GM23338 (cell line): Measurements from ENCODE around the gene PGPEP1. TPM values are rescaled to one million over a fixed set of nuclear protein-coding genes. Genes with fewer than 3 reads are reported as not detected.

ENCODE experiments used
- ATAC-seq: fragments of 200-7000 bp; cut with Tn5 transposase; 3 replicates; pipeline ENCODE4 v1.9.1; 2020
- DNase-seq: peaks from one replicate; pipeline ENCODE4 v3.0.0-alpha.2; 2015; ENCODE audit warnings: low spot score
- H2AFZ ChIP-seq: fragments of 200-600 bp; sonication (generic); 2 replicates; pipeline ENCODE4 v1.8.0; 2016; ENCODE audit warnings: antibody characterized with exemption, mild to moderate bottlenecking, moderate library complexity
- H3F3A ChIP-seq: fragments of 200-600 bp; sonication (generic); replicated peaks from 2 replicates; pipeline ENCODE4 v1.8.0; 2017; ENCODE audit warnings: antibody characterized with exemption, mixed run types, low read depth
- H3K27ac ChIP-seq: fragments of 200-600 bp; sonication (generic); 2 replicates; pipeline ENCODE4 v1.6.1; 2016; ENCODE audit warnings: low read depth
- H3K27me3 ChIP-seq: fragments of 200-600 bp; sonication (generic); 2 replicates; pipeline ENCODE4 v1.8.0; 2016; ENCODE audit warnings: mild to moderate bottlenecking, mixed run types, moderate library complexity; ENCODE audit not compliant: insufficient read depth
- H3K36me3 ChIP-seq: fragments of 200-600 bp; sonication (generic); 2 replicates; pipeline ENCODE4 v1.8.0; 2016; ENCODE audit warnings: mild to moderate bottlenecking; ENCODE audit not compliant: insufficient read depth
- H3K4me1 ChIP-seq: fragments of 200-600 bp; sonication (generic); 2 replicates; pipeline ENCODE4 v1.8.0; 2016; ENCODE audit warnings: mild to moderate bottlenecking, moderate library complexity; ENCODE audit not compliant: insufficient read depth
- H3K4me2 ChIP-seq: fragments of 200-600 bp; sonication (generic); 2 replicates; pipeline ENCODE4 v1.7.1; 2017; ENCODE audit warnings: mixed run types
- H3K4me3 ChIP-seq: fragments of 200-600 bp; sonication (generic); 2 replicates; pipeline ENCODE4 v1.6.1; 2016; ENCODE audit warnings: mixed run types
- H3K79me2 ChIP-seq: fragments of 200-600 bp; sonication (generic); replicated peaks from 2 replicates; pipeline ENCODE4 v1.8.0; 2017; ENCODE audit warnings: mild to moderate bottlenecking; ENCODE audit not compliant: insufficient read depth
- H3K9me2 ChIP-seq: fragments of 200-600 bp; sonication (generic); 2 replicates; pipeline ENCODE4 v1.8.0; 2017; ENCODE audit not compliant: insufficient read depth
- H4K20me1 ChIP-seq: fragments of 200-600 bp; sonication (generic); replicated peaks from 2 replicates; pipeline ENCODE4 v1.8.0; 2017; ENCODE audit warnings: mild to moderate bottlenecking; ENCODE audit not compliant: insufficient read depth
- H3K27ac Mint-ChIP-seq: 2 replicates; pipeline ENCODE4 v1.8.0; 2020; ENCODE audit warnings: inconsistent platforms, mild to moderate bottlenecking, moderate library complexity, mixed read lengths
- H3K27me3 Mint-ChIP-seq: 3 replicates; pipeline ENCODE4 v1.8.0; 2022; ENCODE audit warnings: low read depth, mild to moderate bottlenecking, moderate library complexity, mixed read lengths, inconsistent platforms; ENCODE audit not compliant: insufficient read depth, poor library complexity
- H3K36me3 Mint-ChIP-seq: 3 replicates; pipeline ENCODE4 v1.8.0; 2021; ENCODE audit warnings: low read depth, mild to moderate bottlenecking, inconsistent platforms, moderate library complexity, mixed read lengths
- H3K4me1 Mint-ChIP-seq: 3 replicates; pipeline ENCODE4 v1.8.0; 2020; ENCODE audit warnings: mild to moderate bottlenecking, inconsistent platforms, mixed read lengths
- H3K4me3 Mint-ChIP-seq: 3 replicates; pipeline ENCODE4 v1.8.0; 2021; ENCODE audit warnings: moderate library complexity, mild to moderate bottlenecking, inconsistent platforms, mixed read lengths
- H3K9me3 Mint-ChIP-seq: 3 replicates; pipeline ENCODE4 v1.8.0; 2020; ENCODE audit warnings: moderate library complexity, mild to moderate bottlenecking, inconsistent platforms, mixed read lengths
- CTCF ChIP-seq, 2 experiments: fragments of 200-600 bp in 1 of 2; sonication (generic) in 1 of 2; conservative IDR thresholded peaks; 2 replicates each; pipeline versions ENCODE4 v1.5.1 to v1.6.1; 2016 to 2017; ENCODE audit warnings: antibody characterized with exemption in 2 of 2, low read depth in 2 of 2, mild to moderate bottlenecking in 2 of 2, moderate library complexity in 1 of 2
- ETS1 ChIP-seq: IDR thresholded peaks from 2 replicates; pipeline ENCODE4 v1.6.1; 2016; ENCODE audit warnings: antibody characterized with exemption
- EZH2phosphoT487 ChIP-seq: fragments of 200-600 bp; sonication (generic); IDR thresholded peaks from one replicate; pipeline ENCODE4 v1.8.1; 2018; ENCODE audit warnings: antibody characterized with exemption; ENCODE audit not compliant: unreplicated experiment
- REST ChIP-seq: IDR thresholded peaks from one replicate; pipeline ENCODE4 v1.6.1; 2018; ENCODE audit warnings: antibody characterized with exemption; ENCODE audit not compliant: unreplicated experiment
- ZNF462 ChIP-seq: fragments of 250-450 bp; sonication (Bioruptor Pico); IDR thresholded peaks from 2 replicates; pipeline ENCODE4 v1.5.0; 2020; ENCODE audit warnings: mild to moderate bottlenecking, moderate library complexity
- polyA plus RNA-seq: library from polyadenylated mRNA; unstranded; fragments of >200 nt; fragmentation: Nextera tagmentation; extraction: Ambion mirVana; gene quantifications from 2 replicates; pipeline ENCODE4 v1.2.1, GENCODE V29; 2016
- total RNA-seq: library from RNA; depleted of rRNA; stranded (reverse); fragments of >200 nt; shearing (Covaris generic); gene quantifications from 2 replicates; pipeline ENCODE4 v1.2.3, GENCODE V29; 2014

Gene PGPEP1
- total and polyA plus RNA-seq, 2 experiments from 2014 or later: 15.5 to 18.9 TPM

- no peak for TF ChIP-seq ZNF462 (CRISPR knock-in tag)
- TF ChIP-seq EZH2phosphoT487: no peak
- no peak for TF ChIP-seq REST
These were observed 13.6 kb upstream of the PGPEP1 start (continued) for GRCh38 chr19:18326772-18327171.

- H3K27me3 Mint-ChIP-seq: peaks cover 15% of the 10 kb centered on the region
- no peak overlapping the region; the same call in 1 of the 2 replicates for H2AFZ ChIP-seq
- peaks cover 3% of the 10 kb centered on the region; the same call in 1 of the 2 replicates for H3K4me1 ChIP-seq
- peaks cover 14% of the 10 kb centered on the region for H3K4me1 Mint-ChIP-seq
- H3K9me2 ChIP-seq: no peaks in the 10 kb centered on the region
- no peaks in the 10 kb centered on the region for H3K79me2 ChIP-seq
- H3K4me2 ChIP-seq: peak overlapping the region; percentile 69
- peak overlapping the region; percentile 37 for H3K4me3 ChIP-seq
- no peaks in the 10 kb centered on the region for H4K20me1 ChIP-seq
- no peaks in the 10 kb centered on the region for H3K36me3 Mint-ChIP-seq
- peak; percentile 98 for DNase-seq
- ATAC-seq: peak; percentile 97
- peak overlapping the region; percentile 78 for H3K4me3 Mint-ChIP-seq
- peak overlapping the region; percentile 90 for H3K27ac Mint-ChIP-seq
- H3K36me3 ChIP-seq: no peaks in the 10 kb centered on the region
- no peaks in the 10 kb centered on the region for H3K9me3 Mint-ChIP-seq
- no peak overlapping the region for H3K27ac ChIP-seq
- peaks cover 11% of the 10 kb centered on the region; the same call in 1 of the 2 replicates for H3F3A ChIP-seq
- no peaks in the 10 kb centered on the region for H3K27me3 ChIP-seq
- no peak for TF ChIP-seq ETS1
- no peak for TF ChIP-seq EZH2phosphoT487
- TF ChIP-seq CTCF (conservative IDR thresholded peaks at IDR 0.05; ENCODE audit: low read depth in 2 of 2): peak; percentile 87 to 93
These were observed 11.9 kb upstream of the PGPEP1 start for GRCh38 chr19:18328340-18329034.
